Fibroblast of lung (primary cell): ENCODE results near the gene CIDEC. TPM values are rescaled to one million over a fixed set of nuclear protein-coding genes. Genes with fewer than 3 reads are reported as not detected.

Experiments
- DNase-seq, 2 donors: peaks; one replicate each; pipeline versions ENCODE4 v3.0.0 to v3.0.0-alpha.2; 2010; ENCODE audit warnings: low read depth in 2 of 2
- H2AFZ ChIP-seq: 2 replicates; pipeline ENCODE4 v1.5.1; 2012; ENCODE audit warnings: low read length, control low read depth, inconsistent platforms
- H3K27ac ChIP-seq: 2 replicates; pipeline ENCODE4 v1.5.1; 2011; ENCODE audit warnings: low read length, control low read depth; ENCODE audit not compliant: insufficient read depth
- H3K27me3 ChIP-seq: 2 replicates; pipeline ENCODE4 v1.5.1; 2011; ENCODE audit warnings: mild to moderate bottlenecking, low read length; ENCODE audit not compliant: control insufficient read depth, insufficient read depth
- H3K36me3 ChIP-seq: 2 replicates; pipeline ENCODE4 v1.5.1; 2011; ENCODE audit warnings: low read length; ENCODE audit not compliant: control insufficient read depth, insufficient read depth
- H3K4me1 ChIP-seq: 2 replicates; pipeline ENCODE4 v1.5.1; 2011; ENCODE audit warnings: low read length; ENCODE audit not compliant: control insufficient read depth, insufficient read depth; ENCODE audit errors: extremely low read depth
- H3K4me2 ChIP-seq: 2 replicates; pipeline ENCODE4 v1.5.1; 2011; ENCODE audit warnings: low read length, control low read depth; ENCODE audit not compliant: insufficient read depth; ENCODE audit errors: extremely low read depth
- H3K4me3 ChIP-seq, 4 experiments: fragments of 200-600 bp in 1 of 4; sonication (generic) in 1 of 4; replicated peaks in 1 of 4; 2 replicates each; pipeline ENCODE4 v1.5.1; 2011 to 2016; ENCODE audit warnings: low read length in 4 of 4, low read depth in 3 of 4, mild to moderate bottlenecking in 3 of 4, control low read depth in 2 of 4, inconsistent platforms in 1 of 4, mixed read lengths in 1 of 4; ENCODE audit not compliant: insufficient read depth in 1 of 4; ENCODE audit errors: control extremely low read depth in 1 of 4
- H3K79me2 ChIP-seq: 2 replicates; pipeline ENCODE4 v1.5.1; 2012; ENCODE audit warnings: mild to moderate bottlenecking, low read length, inconsistent platforms; ENCODE audit not compliant: control insufficient read depth, insufficient read depth
- H3K9ac ChIP-seq: 2 replicates; pipeline ENCODE4 v1.5.1; 2011; ENCODE audit warnings: mild to moderate bottlenecking, low read length, control low read depth; ENCODE audit not compliant: insufficient read depth
- H3K9me3 ChIP-seq: 2 replicates; pipeline ENCODE4 v1.5.1; 2012; ENCODE audit warnings: low read depth, low read length; ENCODE audit not compliant: control insufficient read depth, insufficient read depth
- H4K20me1 ChIP-seq: 2 replicates; pipeline ENCODE4 v1.5.1; 2011; ENCODE audit warnings: low read length; ENCODE audit not compliant: control insufficient read depth, insufficient read depth; ENCODE audit errors: extremely low read depth
- CTCF ChIP-seq, 2 donors: IDR thresholded peaks in 1 of 2; conservative IDR thresholded peaks in 1 of 2; 1 replicate in 1 of 2; 2 replicates in 1 of 2; pipeline ENCODE4 v1.5.1; 2011 to 2012; ENCODE audit warnings: low read length in 2 of 2, control low read depth in 1 of 2, inconsistent platforms in 1 of 2, low read depth in 1 of 2, mild to moderate bottlenecking in 1 of 2
- EZH2 ChIP-seq: IDR thresholded peaks from 2 replicates; pipeline ENCODE4 v1.5.1; 2012; ENCODE audit warnings: low read length, control low read depth, mild to moderate bottlenecking; ENCODE audit errors: missing control alignments
- polyA plus RNA-seq, 2 donors: library from polyadenylated mRNA; depleted of rRNA in 1 of 2; stranded (reverse) in 1 of 2; unstranded in 1 of 2; fragments of >200 nt; gene quantifications; 2 replicates each; pipeline ENCODE4 v1.2.1, GENCODE V29; 2011 to 2012; ENCODE audit warnings: missing spikeins in 1 of 2
- total RNA-seq: library from RNA; depleted of rRNA; stranded (reverse); fragments of >200 nt; gene quantifications from 2 replicates; pipeline ENCODE4 v1.2.1, GENCODE V29; 2014

The CIDEC gene
- total and polyA plus RNA-seq, 2 donors (not counting 1 experiment from before 2014, with no cell fraction given) = 0.08 to 0.17 TPM

DNA sequence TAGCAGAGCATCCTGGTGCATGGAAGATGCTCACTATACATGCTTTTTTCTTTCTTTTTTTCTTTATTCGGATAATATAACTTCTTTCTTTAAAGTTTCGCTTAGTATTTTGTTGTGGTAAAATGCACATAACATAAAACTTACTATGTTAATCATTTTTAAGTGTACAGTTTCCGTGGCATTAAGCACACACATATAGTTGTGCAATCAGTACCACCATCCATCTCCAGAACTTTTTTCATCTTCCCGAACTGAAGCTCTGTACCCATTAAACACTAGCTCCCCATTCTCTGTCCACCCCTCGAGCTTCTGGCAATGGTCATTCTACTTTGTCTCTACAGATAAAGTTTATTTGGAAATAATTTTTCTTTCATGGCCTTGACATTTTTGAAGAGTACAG lies 9.4 kb upstream of the CIDEC start:
- Histone ChIP-seq H3K4me1 (peaks cover 6% of the 10 kb centered on the region), H3K9me3 (no peaks in the 10 kb centered on the region), H3K79me2 (peaks cover 25% of the 10 kb centered on the region), H3K4me2 (no peak overlapping the region), H2AFZ (no peak overlapping the region), H4K20me1 (no peaks in the 10 kb centered on the region), H3K36me3 (peaks cover 2% of the 10 kb centered on the region), H3K4me3 (no peak overlapping the region), H3K27me3 (no peaks in the 10 kb centered on the region), H3K9ac (no peak overlapping the region), H3K27ac (no peak overlapping the region)
- no peak for DNase-seq
- TF ChIP-seq CTCF (conservative IDR thresholded peaks at IDR 0.05 in 1 of 2, IDR thresholded peaks at IDR 0.05 in 1 of 2; ENCODE audit: low read depth in 1 of 2, low read length in 2 of 2) = no peak
- TF ChIP-seq EZH2 = no peak

- DNase-seq = no peak
- H2AFZ ChIP-seq = no peak overlapping the region
- H3K4me2 ChIP-seq = no peak overlapping the region
- H3K27me3 ChIP-seq = no peaks in the 10 kb centered on the region
- H3K79me2 ChIP-seq = peaks cover 25% of the 10 kb centered on the region
- peaks cover 2% of the 10 kb centered on the region for H3K36me3 ChIP-seq
- H3K4me1 ChIP-seq = peaks cover 5% of the 10 kb centered on the region
- H3K27ac ChIP-seq = no peak overlapping the region
- TF ChIP-seq EZH2 (no peak), CTCF (conservative IDR thresholded peaks at IDR 0.05 in 1 of 2, IDR thresholded peaks at IDR 0.05 in 1 of 2; ENCODE audit: low read depth in 1 of 2, low read length in 2 of 2) (no peak)
- H3K4me3 ChIP-seq = no peak overlapping the region
- no peaks in the 10 kb centered on the region for H3K9me3 ChIP-seq
- H3K9ac ChIP-seq = no peak overlapping the region
- no peaks in the 10 kb centered on the region for H4K20me1 ChIP-seq
Observed at GRCh38 chr3:9888540-9888939, 8.5 kb upstream of the CIDEC start.

DNA sequence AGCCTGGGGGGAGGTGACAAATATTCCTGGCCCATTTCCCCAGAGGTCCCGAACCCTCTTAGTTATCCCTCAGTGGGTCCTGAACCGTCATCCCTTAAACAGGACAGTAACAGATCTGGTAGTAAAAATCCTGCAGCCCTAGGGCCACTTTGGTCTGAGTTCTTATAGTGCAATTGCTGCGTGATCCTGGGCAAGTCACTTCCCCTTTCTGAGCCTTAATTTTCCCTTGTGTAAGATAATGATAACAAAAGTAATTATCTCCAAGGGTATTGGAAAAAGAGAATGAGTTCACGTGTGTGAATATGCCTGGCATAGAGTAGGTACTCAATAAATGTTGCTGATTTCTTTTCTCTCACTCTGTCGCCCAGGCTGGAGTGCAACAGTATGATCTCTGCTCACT lies 7.4 kb upstream of the CIDEC start:
- no peak overlapping the region for H2AFZ ChIP-seq
- H4K20me1 ChIP-seq = no peaks in the 10 kb centered on the region
- H3K4me3 ChIP-seq = no peak overlapping the region
- H3K79me2 ChIP-seq = peaks cover 18% of the 10 kb centered on the region
- no peaks in the 10 kb centered on the region for H3K36me3 ChIP-seq
- H3K27ac ChIP-seq = no peak overlapping the region
- no peak overlapping the region for H3K4me2 ChIP-seq
- H3K4me1 ChIP-seq = peaks cover 5% of the 10 kb centered on the region
- H3K27me3 ChIP-seq = no peaks in the 10 kb centered on the region
- TF ChIP-seq EZH2 (no peak), CTCF (conservative IDR thresholded peaks at IDR 0.05 in 1 of 2, IDR thresholded peaks at IDR 0.05 in 1 of 2; ENCODE audit: low read depth in 1 of 2, low read length in 2 of 2) (no peak)
- DNase-seq = no peak
- H3K9ac ChIP-seq = no peak overlapping the region
- no peaks in the 10 kb centered on the region for H3K9me3 ChIP-seq
